Upper lobe of left lung (tissue), 4 donors: ENCODE results near the gene TMPRSS9.

Experiments used
- EP300 ChIP-seq, 4 donors: sonication (generic); formaldehyde crosslinking; IDR thresholded peaks; one replicate each; pipeline ENCODE4 v1.5.1; 2017; ENCODE audit warnings: antibody characterized with exemption in 4 of 4, control low read depth in 2 of 4
- POLR2A ChIP-seq, 4 donors: fragments of 450-650 bp; IDR thresholded peaks; one replicate each; pipeline ENCODE4 v1.5.1; 2016 to 2017; ENCODE audit warnings: antibody characterized with exemption in 4 of 4, mild to moderate bottlenecking in 2 of 4
- POLR2AphosphoS5 ChIP-seq, 2 donors: sonication (generic); formaldehyde crosslinking; IDR thresholded peaks; one replicate each; pipeline ENCODE4 v1.5.1; 2017; ENCODE audit warnings: antibody characterized with exemption in 2 of 2
- TF ChIP-seq, protein P1 (sequence below), 6 experiments: fragments of 450-650 bp in 4 of 6; fragments of 200-600 bp in 2 of 6; sonication (generic) in 2 of 6; IDR thresholded peaks; one replicate each; pipeline ENCODE4 v1.5.1; 2016 to 2019; ENCODE audit warnings: antibody characterized with exemption in 6 of 6

GRCh38 chr19:2458054-2458453 is 98.0 kb downstream of the TMPRSS9 start:
- TF ChIP-seq, protein P1, sequence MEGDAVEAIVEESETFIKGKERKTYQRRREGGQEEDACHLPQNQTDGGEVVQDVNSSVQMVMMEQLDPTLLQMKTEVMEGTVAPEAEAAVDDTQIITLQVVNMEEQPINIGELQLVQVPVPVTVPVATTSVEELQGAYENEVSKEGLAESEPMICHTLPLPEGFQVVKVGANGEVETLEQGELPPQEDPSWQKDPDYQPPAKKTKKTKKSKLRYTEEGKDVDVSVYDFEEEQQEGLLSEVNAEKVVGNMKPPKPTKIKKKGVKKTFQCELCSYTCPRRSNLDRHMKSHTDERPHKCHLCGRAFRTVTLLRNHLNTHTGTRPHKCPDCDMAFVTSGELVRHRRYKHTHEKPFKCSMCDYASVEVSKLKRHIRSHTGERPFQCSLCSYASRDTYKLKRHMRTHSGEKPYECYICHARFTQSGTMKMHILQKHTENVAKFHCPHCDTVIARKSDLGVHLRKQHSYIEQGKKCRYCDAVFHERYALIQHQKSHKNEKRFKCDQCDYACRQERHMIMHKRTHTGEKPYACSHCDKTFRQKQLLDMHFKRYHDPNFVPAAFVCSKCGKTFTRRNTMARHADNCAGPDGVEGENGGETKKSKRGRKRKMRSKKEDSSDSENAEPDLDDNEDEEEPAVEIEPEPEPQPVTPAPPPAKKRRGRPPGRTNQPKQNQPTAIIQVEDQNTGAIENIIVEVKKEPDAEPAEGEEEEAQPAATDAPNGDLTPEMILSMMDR (IDR thresholded peaks at IDR 0.05), result no peak
- no peak for TF ChIP-seq POLR2A (IDR thresholded peaks at IDR 0.05)
- TF ChIP-seq POLR2AphosphoS5 (IDR thresholded peaks at IDR 0.05), result no peak
- TF ChIP-seq EP300 (IDR thresholded peaks at IDR 0.05), result no peak
